HuH-7 (cell line): ENCODE results near the gene NPHS1.
"Not testable (repeated sequence)": the region's sequence is repeated elsewhere in the genome, so short reads cannot be mapped to it uniquely, and the experiment has no call there.

Experiments
- DNase-seq: peaks from one replicate; pipeline ENCODE4 v3.0.0; 2011; ENCODE audit warnings: low spot score

NPHS1 gene, protein sequence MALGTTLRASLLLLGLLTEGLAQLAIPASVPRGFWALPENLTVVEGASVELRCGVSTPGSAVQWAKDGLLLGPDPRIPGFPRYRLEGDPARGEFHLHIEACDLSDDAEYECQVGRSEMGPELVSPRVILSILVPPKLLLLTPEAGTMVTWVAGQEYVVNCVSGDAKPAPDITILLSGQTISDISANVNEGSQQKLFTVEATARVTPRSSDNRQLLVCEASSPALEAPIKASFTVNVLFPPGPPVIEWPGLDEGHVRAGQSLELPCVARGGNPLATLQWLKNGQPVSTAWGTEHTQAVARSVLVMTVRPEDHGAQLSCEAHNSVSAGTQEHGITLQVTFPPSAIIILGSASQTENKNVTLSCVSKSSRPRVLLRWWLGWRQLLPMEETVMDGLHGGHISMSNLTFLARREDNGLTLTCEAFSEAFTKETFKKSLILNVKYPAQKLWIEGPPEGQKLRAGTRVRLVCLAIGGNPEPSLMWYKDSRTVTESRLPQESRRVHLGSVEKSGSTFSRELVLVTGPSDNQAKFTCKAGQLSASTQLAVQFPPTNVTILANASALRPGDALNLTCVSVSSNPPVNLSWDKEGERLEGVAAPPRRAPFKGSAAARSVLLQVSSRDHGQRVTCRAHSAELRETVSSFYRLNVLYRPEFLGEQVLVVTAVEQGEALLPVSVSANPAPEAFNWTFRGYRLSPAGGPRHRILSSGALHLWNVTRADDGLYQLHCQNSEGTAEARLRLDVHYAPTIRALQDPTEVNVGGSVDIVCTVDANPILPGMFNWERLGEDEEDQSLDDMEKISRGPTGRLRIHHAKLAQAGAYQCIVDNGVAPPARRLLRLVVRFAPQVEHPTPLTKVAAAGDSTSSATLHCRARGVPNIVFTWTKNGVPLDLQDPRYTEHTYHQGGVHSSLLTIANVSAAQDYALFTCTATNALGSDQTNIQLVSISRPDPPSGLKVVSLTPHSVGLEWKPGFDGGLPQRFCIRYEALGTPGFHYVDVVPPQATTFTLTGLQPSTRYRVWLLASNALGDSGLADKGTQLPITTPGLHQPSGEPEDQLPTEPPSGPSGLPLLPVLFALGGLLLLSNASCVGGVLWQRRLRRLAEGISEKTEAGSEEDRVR (N-terminal part only)

DNA sequence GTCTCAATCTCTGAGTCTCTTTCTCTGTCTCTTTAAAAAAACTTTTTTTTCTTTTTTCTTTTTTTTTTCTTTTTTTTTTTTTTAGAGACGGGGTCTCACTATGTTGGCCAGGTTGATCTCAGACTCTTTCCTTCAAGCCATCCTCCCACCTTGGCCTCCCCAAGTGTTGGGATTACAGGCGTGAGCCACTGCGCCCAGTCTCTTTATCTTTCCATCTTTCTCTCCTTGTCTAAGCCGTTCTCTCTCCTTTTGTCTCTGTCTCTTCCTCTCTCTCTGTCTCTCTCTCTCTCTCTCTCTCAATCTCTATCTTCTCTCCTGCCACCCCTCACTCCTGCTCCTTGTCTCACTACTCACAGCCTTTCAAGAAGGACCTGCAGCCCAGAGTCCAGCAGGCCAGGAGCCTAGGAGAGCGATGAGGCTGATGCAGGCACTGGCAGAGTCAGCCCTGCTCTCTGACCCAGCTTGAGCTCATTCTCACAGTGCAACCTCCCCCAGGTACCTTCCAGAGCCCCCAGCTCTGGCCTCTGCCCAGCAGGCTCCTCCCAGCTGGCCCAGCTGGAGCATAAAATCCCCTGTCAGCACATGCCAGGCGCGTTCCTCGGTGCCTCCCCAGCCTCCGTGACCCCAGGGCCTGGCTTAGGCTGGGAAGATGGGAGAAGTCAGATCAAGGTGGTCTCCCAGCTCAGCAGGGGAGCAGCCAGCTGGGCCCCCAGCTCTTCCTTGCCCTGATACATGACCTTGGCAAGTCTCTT, at the start of gene NPHS1:
Gene NPHS1 (minus strand): TSS at position 476 of the 752 bp plus-strand sequence. CDS start 667 bp downstream, outside the sequence.
- DNase-seq: no peak

- no peak for DNase-seq
These were observed 48.8 kb upstream of the NPHS1 start for GRCh38 chr19:35901055-35901644.

DNA sequence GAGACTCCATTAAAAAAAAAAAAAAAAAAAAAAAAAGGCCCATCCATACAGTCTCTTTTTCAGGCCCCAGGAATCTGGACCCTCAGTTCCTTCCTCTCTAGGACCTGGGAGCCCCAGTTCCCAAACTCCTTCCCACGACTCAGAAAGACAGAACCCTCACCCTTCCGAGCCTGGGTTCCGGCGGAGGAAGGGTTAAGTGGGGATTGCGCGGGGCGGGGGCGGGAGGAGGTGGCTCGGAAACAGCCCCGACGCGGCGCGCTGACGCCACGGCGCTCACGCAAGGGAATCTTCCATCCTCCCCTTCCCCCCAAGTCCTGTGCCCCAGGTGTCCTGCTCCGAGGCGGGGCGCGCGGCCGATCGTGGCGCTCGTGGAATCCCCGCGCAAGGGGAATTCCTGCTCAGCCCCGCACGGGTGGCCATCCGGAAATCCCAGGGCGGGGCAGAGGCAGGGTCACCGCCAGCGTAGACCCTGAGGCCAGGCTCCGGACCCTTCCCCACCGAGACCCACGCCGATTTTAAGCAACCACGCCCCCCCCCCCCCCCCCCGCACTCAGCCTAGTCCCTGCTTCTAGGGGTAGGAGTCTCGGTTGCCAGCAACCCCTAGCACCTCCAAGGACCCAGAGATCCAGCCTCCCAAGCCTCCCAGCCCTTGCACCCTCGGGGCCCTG, 47.4 kb upstream of the NPHS1 start:
- peak; percentile 97 for DNase-seq

GRCh38 chr19:35898499-35898809, 46.1 kb upstream of the NPHS1 start:
- DNase-seq: no peak

GRCh38 chr19:35897706-35898451, 45.6 kb upstream of the NPHS1 start:
- no peak for DNase-seq

DNA sequence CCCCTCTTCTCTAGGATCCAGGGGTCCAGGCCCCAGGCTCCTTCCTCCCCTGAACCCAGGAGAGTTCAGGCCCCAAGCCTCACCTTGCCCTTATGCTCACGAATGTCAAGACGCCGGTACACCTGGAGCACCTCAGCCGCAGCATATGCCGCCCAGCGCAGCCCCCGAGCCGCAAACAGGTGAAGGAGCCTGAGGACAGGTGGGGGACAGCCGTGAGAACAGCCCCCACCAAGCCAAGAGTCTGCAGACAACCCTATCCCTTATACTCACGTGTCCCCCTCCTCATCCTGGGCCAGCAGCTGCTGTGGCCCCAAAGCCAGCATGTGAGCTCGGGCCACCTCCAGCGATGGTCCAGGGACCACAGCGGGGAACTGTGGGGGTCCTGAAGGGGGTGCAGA, 44.3 kb upstream of the NPHS1 start:
- DNase-seq: no peak

DNA sequence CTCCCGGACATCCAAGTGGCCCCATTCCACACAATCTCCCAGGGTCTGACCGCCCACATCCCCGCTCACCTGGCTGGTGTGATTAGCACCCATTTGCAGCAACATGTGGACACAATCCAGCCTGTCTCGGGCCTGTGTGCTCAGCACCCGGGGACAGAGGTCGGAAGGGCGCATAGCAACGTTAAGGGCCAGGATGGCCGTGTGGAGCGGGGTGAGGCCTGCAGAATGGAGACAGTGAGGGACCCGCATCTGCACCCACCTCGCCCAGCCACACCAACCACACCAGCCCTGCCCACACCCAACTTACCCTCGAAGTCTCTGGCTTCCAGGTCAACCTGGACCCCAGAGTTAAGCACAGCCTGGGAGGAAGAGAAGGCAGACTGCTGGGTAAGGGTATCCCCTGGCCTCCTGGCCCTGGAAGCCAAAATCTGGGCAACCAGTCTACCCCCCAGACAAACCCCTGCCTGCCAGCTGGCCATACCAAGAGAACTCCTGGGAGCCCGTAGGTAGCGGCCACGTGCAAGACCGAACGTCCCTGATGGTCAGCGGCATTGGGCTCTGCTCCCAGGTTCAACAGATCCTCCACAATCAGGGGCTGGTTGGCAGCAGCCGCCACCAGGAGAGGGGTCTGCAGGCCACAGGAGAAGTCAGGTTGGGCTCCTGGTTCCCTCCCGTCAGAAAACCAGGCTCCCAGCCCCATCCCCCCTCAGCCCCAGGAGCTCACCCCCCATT, 43.8 kb upstream of the NPHS1 start:
- no peak for DNase-seq

- no peak for DNase-seq
These were observed 42.0 kb upstream of the NPHS1 start for GRCh38 chr19:35894342-35894741.

DNA sequence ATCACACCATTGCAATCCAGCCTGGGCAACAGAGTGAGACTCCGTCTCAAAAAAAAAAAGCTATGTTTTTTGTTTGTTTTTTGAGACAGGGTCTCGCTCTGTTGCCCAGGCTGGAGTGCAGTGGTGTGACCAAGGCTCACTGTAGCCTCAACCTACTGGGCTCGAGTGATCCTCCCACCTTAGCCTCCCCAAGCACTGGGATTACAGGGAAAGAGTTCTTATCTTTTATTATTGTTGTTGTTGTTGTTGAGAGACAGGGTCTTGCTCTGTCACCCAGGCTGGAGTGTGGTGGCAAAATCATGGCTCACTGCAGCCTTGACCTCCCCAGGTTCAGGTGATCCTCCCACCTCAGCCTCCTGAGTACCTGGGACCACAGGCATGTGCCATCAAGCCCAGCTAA, 39.5 kb upstream of the NPHS1 start:
- DNase-seq: not testable (repeated sequence)

- DNase-seq: no peak
These were observed 37.9 kb upstream of the NPHS1 start for GRCh38 chr19:35890113-35890650.

DNA sequence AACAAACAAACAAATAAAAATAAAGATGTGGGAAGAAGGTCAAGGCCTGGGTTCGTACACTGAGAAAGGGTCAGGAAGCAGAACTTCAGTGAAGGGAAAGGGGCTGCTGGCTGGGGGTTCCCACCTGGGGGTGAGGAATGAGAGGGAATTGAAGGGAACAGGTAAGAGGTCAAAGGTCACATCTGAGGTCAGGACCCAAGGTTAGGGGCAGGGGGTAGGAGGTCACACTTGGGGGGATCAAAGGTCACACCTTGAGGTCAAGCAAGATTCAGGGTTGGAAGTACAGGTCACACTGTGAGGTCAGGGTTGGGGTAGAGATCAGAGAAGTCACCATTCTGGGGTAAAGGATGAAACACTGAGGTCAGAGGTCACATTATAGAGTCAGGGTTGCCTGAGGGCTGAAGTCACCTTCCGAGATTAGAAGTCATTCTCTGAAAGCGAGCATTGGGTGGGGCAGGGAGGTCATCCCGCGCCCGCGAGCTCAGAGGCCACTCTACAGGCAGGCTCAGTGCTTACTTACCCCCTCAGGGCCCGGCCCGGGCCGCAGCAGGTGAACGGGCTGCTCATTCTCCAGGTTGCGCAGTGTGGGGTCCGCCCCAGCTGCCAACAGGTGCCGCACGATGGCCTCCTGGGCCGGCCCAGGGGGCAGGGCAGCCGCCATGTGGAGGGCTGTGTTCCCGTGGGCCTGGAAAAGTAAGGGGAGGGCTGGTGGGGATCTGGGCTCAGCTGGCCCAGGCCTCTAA, 37.2 kb upstream of the NPHS1 start:
- DNase-seq: no peak

GRCh38 chr19:35888398-35888797, 36.1 kb upstream of the NPHS1 start:
- DNase-seq: no peak

- no peak for DNase-seq
These were observed 34.9 kb upstream of the NPHS1 start for GRCh38 chr19:35887197-35887596.

DNA sequence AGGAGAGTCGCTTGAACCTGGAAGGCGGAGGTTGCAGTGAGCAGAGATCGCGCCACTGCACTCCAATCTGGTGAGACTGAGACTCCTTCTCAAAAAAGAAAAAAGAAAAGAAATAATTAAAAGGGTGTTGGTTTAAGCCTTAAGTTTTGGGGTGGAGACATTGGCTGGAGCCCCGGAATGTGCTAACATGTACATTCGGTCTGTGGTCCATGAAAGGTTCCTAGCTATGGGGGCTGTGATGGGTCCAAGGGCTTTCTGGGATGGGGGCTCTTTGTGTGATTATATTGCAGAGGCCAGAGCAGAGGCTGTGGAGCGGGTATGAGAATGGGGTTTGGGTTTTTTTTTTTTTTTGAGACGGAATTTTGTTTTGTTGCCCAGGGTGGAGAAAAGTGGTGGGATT, 33.6 kb upstream of the NPHS1 start:
- DNase-seq: no peak

GRCh38 chr19:35885225-35885738, 33.0 kb upstream of the NPHS1 start:
- no peak for DNase-seq

GRCh38 chr19:35883882-35884281, 31.6 kb upstream of the NPHS1 start:
- DNase-seq: no peak

- DNase-seq: peak; percentile 77
These were observed 30.0 kb upstream of the NPHS1 start for GRCh38 chr19:35882114-35882832.
